GM12875 (cell line): ENCODE measurements around the gene PRRC2C.

Experiments
- H3K4me3 ChIP-seq: one replicate; pipeline ENCODE4 v1.5.1; 2011; ENCODE audit warnings: low read depth, low read length, control low read depth
- TF ChIP-seq, protein P1 (sequence below): IDR thresholded peaks from 2 replicates; pipeline ENCODE4 v1.5.1; 2011; ENCODE audit warnings: low read depth, mild to moderate bottlenecking, control low read depth, inconsistent platforms, low read length, moderate library complexity, borderline replicate concordance; ENCODE audit not compliant: insufficient read depth

The PRRC2C gene

DNA sequence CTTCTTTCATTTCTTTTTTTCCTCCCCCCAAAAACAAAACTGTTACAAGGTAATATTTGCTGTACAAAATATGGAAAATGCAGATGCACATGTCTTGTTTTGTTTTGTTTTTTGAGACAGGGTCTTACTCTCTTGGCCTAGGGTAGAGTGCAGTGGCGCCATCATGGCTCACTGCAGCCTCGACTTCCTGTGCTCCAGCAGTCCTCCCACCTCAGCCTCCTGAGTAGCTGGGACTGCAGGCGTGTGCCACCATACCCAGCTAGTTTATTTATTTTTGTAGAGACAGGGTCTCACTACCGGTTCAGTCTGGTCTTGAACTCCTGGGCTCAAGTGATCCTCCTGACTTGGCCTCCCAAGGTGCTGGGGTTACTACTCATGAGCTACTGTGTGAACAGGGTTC is 15.5 kb downstream of the PRRC2C start:
- no peak overlapping the region for H3K4me3 ChIP-seq
- TF ChIP-seq, protein P1, sequence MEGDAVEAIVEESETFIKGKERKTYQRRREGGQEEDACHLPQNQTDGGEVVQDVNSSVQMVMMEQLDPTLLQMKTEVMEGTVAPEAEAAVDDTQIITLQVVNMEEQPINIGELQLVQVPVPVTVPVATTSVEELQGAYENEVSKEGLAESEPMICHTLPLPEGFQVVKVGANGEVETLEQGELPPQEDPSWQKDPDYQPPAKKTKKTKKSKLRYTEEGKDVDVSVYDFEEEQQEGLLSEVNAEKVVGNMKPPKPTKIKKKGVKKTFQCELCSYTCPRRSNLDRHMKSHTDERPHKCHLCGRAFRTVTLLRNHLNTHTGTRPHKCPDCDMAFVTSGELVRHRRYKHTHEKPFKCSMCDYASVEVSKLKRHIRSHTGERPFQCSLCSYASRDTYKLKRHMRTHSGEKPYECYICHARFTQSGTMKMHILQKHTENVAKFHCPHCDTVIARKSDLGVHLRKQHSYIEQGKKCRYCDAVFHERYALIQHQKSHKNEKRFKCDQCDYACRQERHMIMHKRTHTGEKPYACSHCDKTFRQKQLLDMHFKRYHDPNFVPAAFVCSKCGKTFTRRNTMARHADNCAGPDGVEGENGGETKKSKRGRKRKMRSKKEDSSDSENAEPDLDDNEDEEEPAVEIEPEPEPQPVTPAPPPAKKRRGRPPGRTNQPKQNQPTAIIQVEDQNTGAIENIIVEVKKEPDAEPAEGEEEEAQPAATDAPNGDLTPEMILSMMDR = no peak

DNA sequence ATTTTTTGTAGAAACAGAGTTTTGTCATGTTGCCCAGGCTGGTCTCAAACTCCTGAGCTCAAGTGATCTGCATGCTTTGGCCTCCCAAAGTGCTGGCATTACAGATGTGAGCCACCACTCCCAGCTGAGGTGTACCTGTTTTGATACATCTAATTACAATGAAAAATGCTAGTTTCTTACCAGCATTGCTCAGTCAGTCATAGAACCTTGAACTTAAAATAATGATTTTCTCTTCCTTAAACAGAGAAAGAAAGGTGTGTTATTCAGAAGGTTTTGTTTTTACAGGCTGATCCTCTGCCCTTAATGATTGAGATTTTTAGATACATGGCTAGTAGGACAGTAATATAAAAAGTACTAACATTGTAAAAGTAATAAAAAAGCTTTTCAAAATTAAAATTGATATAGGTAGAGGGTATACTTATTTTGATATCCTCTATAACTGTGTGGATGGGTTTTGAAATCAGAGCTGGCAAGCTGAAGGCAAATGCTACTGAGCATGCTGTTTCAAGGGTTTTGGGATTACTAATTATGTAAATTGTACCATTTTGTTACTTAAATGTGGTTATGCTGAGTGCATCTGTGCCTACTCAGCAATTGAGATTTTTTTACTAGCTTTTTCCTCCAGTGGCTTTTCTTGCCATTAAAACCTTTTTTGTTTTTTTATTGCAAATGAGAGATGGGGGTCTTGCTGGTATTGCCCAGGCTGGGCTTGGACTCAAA is 16.1 kb downstream of the PRRC2C start:
- H3K4me3 ChIP-seq = no peak overlapping the region
- TF ChIP-seq, protein P1 = no peak

DNA sequence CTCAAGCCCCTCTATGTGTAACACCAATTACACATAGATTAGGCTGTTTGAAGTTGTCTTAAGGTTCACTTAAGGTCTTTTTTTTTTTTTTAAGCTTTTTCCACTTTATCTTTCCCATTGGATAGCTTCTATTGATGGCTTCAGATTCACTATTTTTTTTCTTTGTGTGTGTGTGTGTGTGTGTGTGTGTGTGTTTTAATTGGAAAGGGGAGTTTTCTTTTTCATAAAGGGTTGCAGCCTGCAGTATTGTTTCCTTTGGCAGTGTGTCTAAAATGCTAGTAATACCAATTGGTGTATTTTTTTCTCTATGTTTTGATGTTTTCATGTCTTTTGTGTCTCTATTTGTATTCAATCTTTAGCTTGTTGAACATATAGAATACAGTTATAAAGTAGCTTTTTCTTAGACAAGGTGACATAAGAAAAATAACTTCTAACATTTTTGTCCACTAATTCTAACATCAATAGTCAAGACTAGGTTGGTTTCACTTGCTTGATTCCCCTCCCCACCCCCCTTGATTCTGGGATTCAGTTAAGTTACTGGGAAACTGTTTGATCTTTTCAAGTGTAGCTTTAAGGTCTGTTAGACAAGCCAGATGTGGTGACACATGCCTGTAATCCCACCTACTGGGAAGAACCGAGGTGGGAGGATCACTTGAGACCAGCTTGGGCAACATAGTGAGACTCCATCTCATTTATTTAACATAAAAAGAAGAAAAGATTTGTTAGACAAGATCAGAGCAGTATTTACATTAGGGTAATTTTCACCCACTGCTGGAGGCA is 21.4 kb downstream of the PRRC2C start:
- TF ChIP-seq, protein P1 = no peak

DNA sequence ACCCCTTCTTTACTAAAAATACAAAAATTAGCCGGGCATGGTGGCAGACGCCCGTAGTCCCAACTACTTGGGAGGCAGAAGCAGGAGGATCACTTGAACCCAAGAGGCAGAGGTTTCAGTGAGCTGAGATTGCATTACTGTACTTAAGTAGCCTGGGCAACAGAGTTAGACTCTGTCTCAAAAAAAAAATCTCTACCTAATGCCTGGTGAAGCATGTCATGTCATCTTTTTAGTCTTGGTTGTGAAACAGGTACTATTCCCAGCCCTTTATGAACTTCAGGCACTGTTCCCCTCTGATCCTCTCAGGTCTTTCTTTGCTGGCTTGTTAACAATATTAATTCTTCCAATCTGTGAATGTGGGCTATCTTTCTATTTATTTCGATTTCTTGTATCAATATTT is 22.1 kb downstream of the PRRC2C start:
- no peak overlapping the region for H3K4me3 ChIP-seq
- TF ChIP-seq, protein P1 = no peak

More for the DNA sequence above, 21.4 kb downstream of the PRRC2C start:
- H3K4me3 ChIP-seq = no peak overlapping the region

DNA sequence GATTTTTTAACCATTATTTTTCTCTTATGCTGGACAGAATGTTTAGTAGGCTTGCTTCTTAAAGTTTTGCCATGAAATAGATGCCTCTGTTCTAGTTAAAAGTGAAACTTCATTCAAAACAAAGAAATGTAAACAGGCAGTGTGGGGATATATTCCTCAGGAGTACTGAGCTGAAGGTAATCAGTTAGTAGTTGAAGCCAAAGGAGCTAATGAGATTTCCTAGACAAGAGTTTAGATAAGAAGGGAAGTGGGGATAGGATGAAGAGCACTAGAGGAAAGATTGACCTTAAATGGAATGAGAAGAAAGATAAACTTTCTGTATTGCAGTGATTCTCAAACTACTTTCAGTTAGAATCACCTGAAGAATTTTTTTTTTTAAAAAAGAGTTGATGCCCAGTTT is 23.9 kb downstream of the PRRC2C start:
- H3K4me3 ChIP-seq = no peak overlapping the region
- TF ChIP-seq, protein P1 = no peak

DNA sequence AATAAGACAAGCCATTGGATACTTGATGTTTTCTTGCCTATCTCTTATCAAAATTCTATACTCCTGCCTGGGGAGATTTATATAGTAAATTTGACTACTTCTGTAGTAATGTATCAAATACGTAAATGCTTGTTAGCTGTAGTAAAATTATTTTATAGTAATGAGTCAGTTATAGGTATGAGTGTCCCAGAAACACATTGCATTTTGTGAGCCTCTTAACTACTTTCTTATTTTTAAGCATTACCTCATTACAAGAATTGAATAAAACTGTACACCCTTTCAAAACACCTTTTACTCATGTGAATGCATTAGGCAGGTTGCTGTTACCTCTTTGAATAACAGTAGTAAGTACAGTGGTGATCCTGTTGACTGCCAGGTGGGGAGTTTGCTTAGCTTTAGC is 28.4 kb downstream of the PRRC2C start:
- H3K4me3 ChIP-seq = no peak overlapping the region
- TF ChIP-seq, protein P1 = no peak

DNA sequence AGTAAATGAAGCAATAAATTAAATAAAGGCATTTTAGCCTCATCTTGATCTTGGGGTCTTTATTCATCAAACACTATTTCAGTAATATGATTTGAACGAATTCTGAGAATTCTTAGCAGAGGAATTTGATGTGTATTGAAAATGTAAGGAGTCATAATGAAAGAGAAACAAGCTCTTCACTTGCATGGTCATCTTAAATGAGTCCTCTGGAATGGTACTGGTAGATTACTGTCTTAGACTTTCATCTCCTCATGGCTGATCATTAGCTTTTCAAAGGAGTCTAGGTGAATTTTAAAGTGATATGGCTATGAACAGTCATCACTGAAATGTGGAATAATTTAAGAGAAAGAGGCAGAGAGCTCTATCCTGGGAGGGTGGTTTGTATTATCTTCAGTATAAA is 30.0 kb downstream of the PRRC2C start:
- H3K4me3 ChIP-seq = no peak overlapping the region
- TF ChIP-seq, protein P1 = no peak
